ENCODE measurements around the gene TUBAL3.

DNA sequence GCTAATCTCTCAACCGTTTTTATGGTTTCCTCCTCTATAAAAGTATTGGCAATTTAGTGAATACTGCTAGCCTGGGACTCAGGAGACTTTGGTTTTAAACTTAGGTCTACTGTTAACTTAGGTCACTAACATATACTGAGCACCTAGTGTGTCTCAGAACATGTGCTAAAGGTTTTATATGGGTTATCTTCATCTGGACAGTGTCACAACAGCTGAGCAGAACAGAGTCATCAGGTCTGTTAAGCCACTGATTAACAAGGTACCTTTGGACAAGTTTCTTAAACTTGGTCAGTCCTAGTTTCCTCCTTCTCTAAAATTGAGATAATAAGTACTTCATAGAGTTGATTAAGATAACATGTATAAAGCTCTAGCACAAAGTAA lies 38.4 kb upstream of the TUBAL3 start:
- TF ChIP-seq POLR2A (IDR thresholded peaks at IDR 0.05; ENCODE audit: low read depth, low read length) (no peak), SMC3 (IDR thresholded peaks at IDR 0.05; ENCODE audit: low read depth, low read length) (no peak), MXI1 (IDR thresholded peaks at IDR 0.05; ENCODE audit: borderline replicate concordance, low read depth, low read length) (no peak), CHD1 (IDR thresholded peaks at IDR 0.05; ENCODE audit: low read depth, low read length) (no peak), RFX5 (IDR thresholded peaks at IDR 0.05; ENCODE audit: low read depth, low read length) (no peak), MAFK (IDR thresholded peaks at IDR 0.05; ENCODE audit: low read depth, low read length) (no peak), RCOR1 (IDR thresholded peaks at IDR 0.05; ENCODE audit: insufficient replicate concordance, low read length) (no peak)
- TF ChIP-seq, protein P1, sequence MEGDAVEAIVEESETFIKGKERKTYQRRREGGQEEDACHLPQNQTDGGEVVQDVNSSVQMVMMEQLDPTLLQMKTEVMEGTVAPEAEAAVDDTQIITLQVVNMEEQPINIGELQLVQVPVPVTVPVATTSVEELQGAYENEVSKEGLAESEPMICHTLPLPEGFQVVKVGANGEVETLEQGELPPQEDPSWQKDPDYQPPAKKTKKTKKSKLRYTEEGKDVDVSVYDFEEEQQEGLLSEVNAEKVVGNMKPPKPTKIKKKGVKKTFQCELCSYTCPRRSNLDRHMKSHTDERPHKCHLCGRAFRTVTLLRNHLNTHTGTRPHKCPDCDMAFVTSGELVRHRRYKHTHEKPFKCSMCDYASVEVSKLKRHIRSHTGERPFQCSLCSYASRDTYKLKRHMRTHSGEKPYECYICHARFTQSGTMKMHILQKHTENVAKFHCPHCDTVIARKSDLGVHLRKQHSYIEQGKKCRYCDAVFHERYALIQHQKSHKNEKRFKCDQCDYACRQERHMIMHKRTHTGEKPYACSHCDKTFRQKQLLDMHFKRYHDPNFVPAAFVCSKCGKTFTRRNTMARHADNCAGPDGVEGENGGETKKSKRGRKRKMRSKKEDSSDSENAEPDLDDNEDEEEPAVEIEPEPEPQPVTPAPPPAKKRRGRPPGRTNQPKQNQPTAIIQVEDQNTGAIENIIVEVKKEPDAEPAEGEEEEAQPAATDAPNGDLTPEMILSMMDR (conservative IDR thresholded peaks at IDR 0.05; ENCODE audit: low read depth, low read length) = no peak
- TF ChIP-seq, protein P2, sequence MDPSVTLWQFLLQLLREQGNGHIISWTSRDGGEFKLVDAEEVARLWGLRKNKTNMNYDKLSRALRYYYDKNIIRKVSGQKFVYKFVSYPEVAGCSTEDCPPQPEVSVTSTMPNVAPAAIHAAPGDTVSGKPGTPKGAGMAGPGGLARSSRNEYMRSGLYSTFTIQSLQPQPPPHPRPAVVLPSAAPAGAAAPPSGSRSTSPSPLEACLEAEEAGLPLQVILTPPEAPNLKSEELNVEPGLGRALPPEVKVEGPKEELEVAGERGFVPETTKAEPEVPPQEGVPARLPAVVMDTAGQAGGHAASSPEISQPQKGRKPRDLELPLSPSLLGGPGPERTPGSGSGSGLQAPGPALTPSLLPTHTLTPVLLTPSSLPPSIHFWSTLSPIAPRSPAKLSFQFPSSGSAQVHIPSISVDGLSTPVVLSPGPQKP (IDR thresholded peaks at IDR 0.05; ENCODE audit: borderline replicate concordance, low read depth, low read length) = no peak
